ENCODE results near the gene ATP10A.

Gene ATP10A

DNA sequence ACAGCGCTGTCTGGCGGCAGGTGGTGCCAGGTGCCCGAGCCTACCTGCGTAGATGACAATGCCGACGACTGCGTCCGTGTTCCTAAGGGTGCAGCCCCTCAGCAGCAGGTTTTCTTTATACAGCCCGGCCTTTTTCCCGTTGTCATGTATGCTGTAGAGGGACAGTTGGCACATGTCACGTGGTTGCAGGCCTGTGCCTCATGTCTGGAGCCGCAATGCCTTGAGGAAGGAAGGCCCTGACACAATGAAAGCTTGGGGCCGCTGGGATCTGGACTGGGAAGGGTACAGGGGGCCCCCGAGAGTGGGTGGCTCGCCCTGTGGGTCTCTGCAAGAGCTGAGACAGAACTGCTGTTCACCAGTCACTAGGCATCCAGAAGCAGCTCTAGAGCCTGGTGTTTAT is 136.0 kb downstream of the ATP10A start:
- Histone ChIP-seq H3K27me3 (ENCODE audit: insufficient read depth, low read depth) (no peaks in the 10 kb centered on the region), H3K4me1 (ENCODE audit: low read depth, poor library complexity, severe bottlenecking) (no peaks in the 10 kb centered on the region), H4K20me1 (ENCODE audit: insufficient read depth) (no peaks in the 10 kb centered on the region), H3K4me3 (IDR thresholded peaks at IDR 0.05; ENCODE audit: insufficient read depth, low read depth, low read length) (no peak overlapping the region), H3K9ac (no peak overlapping the region), H2AFZ (ENCODE audit: low read depth) (no peak overlapping the region), H3K4me2 (no peak overlapping the region), H3K79me2 (ENCODE audit: insufficient read depth, low read depth) (no peaks in the 10 kb centered on the region), H3K27ac (no peak overlapping the region), H3K36me3 (ENCODE audit: insufficient read depth) (no peaks in the 10 kb centered on the region)
- TF ChIP-seq, protein P1, sequence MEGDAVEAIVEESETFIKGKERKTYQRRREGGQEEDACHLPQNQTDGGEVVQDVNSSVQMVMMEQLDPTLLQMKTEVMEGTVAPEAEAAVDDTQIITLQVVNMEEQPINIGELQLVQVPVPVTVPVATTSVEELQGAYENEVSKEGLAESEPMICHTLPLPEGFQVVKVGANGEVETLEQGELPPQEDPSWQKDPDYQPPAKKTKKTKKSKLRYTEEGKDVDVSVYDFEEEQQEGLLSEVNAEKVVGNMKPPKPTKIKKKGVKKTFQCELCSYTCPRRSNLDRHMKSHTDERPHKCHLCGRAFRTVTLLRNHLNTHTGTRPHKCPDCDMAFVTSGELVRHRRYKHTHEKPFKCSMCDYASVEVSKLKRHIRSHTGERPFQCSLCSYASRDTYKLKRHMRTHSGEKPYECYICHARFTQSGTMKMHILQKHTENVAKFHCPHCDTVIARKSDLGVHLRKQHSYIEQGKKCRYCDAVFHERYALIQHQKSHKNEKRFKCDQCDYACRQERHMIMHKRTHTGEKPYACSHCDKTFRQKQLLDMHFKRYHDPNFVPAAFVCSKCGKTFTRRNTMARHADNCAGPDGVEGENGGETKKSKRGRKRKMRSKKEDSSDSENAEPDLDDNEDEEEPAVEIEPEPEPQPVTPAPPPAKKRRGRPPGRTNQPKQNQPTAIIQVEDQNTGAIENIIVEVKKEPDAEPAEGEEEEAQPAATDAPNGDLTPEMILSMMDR (conservative IDR thresholded peaks at IDR 0.05; ENCODE audit: low read depth, low read length) = no peak

DNA sequence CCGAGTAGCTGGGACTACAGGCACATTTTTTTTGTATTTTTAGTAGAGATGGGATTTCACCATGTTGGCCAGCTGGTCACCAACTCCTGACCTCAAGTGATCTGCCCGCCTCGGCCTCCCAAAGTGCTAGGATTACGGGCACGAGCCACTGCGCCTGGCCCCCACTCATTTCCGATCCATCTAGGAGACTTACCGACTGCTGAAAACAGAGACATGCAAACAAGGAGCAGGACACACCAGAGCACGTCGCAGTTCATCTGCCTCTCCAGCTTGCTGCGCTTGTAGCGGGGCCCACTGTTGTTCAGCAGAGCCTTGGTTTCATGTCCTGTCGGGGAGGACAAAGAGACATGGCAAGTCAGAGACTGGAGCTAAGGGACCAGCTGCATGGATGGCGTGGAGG is 137.4 kb downstream of the ATP10A start:
- H3K4me1 ChIP-seq (ENCODE audit: low read depth, poor library complexity, severe bottlenecking) = no peaks in the 10 kb centered on the region
- H3K79me2 ChIP-seq (ENCODE audit: insufficient read depth, low read depth) = no peaks in the 10 kb centered on the region
- H2AFZ ChIP-seq (ENCODE audit: low read depth) = no peak overlapping the region
- no peaks in the 10 kb centered on the region for H3K27me3 ChIP-seq (ENCODE audit: insufficient read depth, low read depth)
- H3K4me3 ChIP-seq (IDR thresholded peaks at IDR 0.05; ENCODE audit: insufficient read depth, low read depth, low read length) = no peak overlapping the region
- no peak overlapping the region for H3K9ac ChIP-seq
- TF ChIP-seq, protein P1 (conservative IDR thresholded peaks at IDR 0.05; ENCODE audit: low read depth, low read length) = no peak
- no peak overlapping the region for H3K27ac ChIP-seq
- no peaks in the 10 kb centered on the region for H3K36me3 ChIP-seq (ENCODE audit: insufficient read depth)
- H3K4me2 ChIP-seq = no peak overlapping the region
- H4K20me1 ChIP-seq (ENCODE audit: insufficient read depth) = no peaks in the 10 kb centered on the region

GRCh38 chr15:25724899-25725298 is 138.2 kb downstream of the ATP10A start:
- Histone ChIP-seq H3K4me1 (ENCODE audit: low read depth, poor library complexity, severe bottlenecking) (no peaks in the 10 kb centered on the region), H2AFZ (ENCODE audit: low read depth) (no peak overlapping the region), H3K27ac (no peak overlapping the region), H4K20me1 (ENCODE audit: insufficient read depth) (no peaks in the 10 kb centered on the region), H3K4me3 (IDR thresholded peaks at IDR 0.05; ENCODE audit: insufficient read depth, low read depth, low read length) (no peak overlapping the region), H3K9ac (no peak overlapping the region), H3K27me3 (ENCODE audit: insufficient read depth, low read depth) (no peaks in the 10 kb centered on the region), H3K4me2 (no peak overlapping the region), H3K79me2 (ENCODE audit: insufficient read depth, low read depth) (no peaks in the 10 kb centered on the region), H3K36me3 (ENCODE audit: insufficient read depth) (no peaks in the 10 kb centered on the region)
- TF ChIP-seq, protein P1 (conservative IDR thresholded peaks at IDR 0.05; ENCODE audit: low read depth, low read length) = no peak

DNA sequence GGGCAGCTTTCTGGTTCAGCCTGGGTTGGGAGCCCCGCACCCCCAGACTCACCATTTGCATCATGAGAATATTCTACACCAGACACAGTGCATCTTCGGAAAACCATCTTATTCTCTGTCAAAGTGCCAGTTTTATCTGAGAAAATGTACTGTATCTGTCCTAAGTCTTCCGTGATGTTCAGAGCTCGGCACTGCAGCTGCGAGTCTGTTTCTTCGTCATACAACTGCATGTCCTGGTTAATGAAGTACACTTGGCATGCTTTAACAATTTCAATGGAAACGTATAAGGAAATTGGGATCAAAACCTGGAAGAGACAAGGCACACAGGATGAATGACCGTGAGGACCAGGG is 141.5 kb downstream of the ATP10A start:
- H3K27ac ChIP-seq = no peak overlapping the region
- H3K4me1 ChIP-seq (ENCODE audit: low read depth, poor library complexity, severe bottlenecking) = no peaks in the 10 kb centered on the region
- no peaks in the 10 kb centered on the region for H3K27me3 ChIP-seq (ENCODE audit: insufficient read depth, low read depth)
- TF ChIP-seq, protein P1 (conservative IDR thresholded peaks at IDR 0.05; ENCODE audit: low read depth, low read length) = no peak
- no peak overlapping the region for H2AFZ ChIP-seq (ENCODE audit: low read depth)
- H3K9ac ChIP-seq = no peak overlapping the region
- H3K4me2 ChIP-seq = no peak overlapping the region
- no peak overlapping the region for H3K4me3 ChIP-seq (IDR thresholded peaks at IDR 0.05; ENCODE audit: insufficient read depth, low read depth, low read length)
- no peaks in the 10 kb centered on the region for H3K36me3 ChIP-seq (ENCODE audit: insufficient read depth)
- no peaks in the 10 kb centered on the region for H4K20me1 ChIP-seq (ENCODE audit: insufficient read depth)
- H3K79me2 ChIP-seq (ENCODE audit: insufficient read depth, low read depth) = no peaks in the 10 kb centered on the region
